Breast epithelium (tissue), 3 donors: Measurements from ENCODE around the gene KCNG4.

ENCODE experiments used
- CTCF ChIP-seq, 3 donors: fragments of 450-650 bp; IDR thresholded peaks; one replicate each; pipeline ENCODE4 v1.5.1; 2016 to 2017; ENCODE audit warnings: antibody characterized with exemption in 3 of 3, mild to moderate bottlenecking in 3 of 3, moderate library complexity in 3 of 3
- POLR2A ChIP-seq: fragments of 450-650 bp; IDR thresholded peaks from one replicate; pipeline ENCODE4 v1.6.1; 2016; ENCODE audit warnings: antibody characterized with exemption, mild to moderate bottlenecking, moderate library complexity

- TF ChIP-seq CTCF (IDR thresholded peaks at IDR 0.05): no peak
- TF ChIP-seq POLR2A: no peak
These were observed 55.8 kb downstream of the KCNG4 start for GRCh38 chr16:84183911-84184591.
